Hippocampal formation (tissue), 2 donors: ENCODE data around the gene PRAMEF4.
"Not testable (repeated sequence)": the region's sequence is repeated elsewhere in the genome, so short reads cannot be mapped to it uniquely, and the experiment has no call there.

ENCODE experiments used
- DNase-seq, 2 donors: peaks; one replicate each; lab custom pipeline; 2025; lab: John Stamatoyannopoulos, UW

PRAMEF4 gene

GRCh38 chr1:12886101-12886500, at the start of gene PRAMEF4:
Gene PRAMEF4, minus strand, starts transcription at chr1:12886201. Its CDS starts 2,807 bp downstream, at chr1:12883394.
- not testable (repeated sequence) for DNase-seq

- not testable (repeated sequence) for DNase-seq
These were observed 38.4 kb upstream of the PRAMEF4 start for GRCh38 chr1:12924368-12924767.

- not testable (repeated sequence) for DNase-seq
These were observed 35.7 kb upstream of the PRAMEF4 start for GRCh38 chr1:12921749-12922148.

- not testable (repeated sequence) for DNase-seq
These were observed 30.3 kb upstream of the PRAMEF4 start, which contains the start of gene PRAMEF7 for GRCh38 chr1:12916310-12916709. Gene PRAMEF7, plus strand, starts transcription at chr1:12916610. Its CDS starts 1,083 bp downstream, at chr1:12917693.

GRCh38 chr1:12903793-12904572, 18.0 kb upstream of the PRAMEF4 start:
- not testable (repeated sequence) for DNase-seq

- not testable (repeated sequence) for DNase-seq
These were observed 13.2 kb upstream of the PRAMEF4 start for GRCh38 chr1:12899186-12899585.

GRCh38 chr1:12898170-12898569, 12.2 kb upstream of the PRAMEF4 start, which contains the start of gene PRAMEF10:
Gene PRAMEF10, minus strand, starts transcription at chr1:12898270. Its CDS starts 2,423 bp downstream, at chr1:12895847.
- DNase-seq = not testable (repeated sequence)

GRCh38 chr1:12878453-12878852, 7.5 kb downstream of the PRAMEF4 start:
- DNase-seq = not testable (repeated sequence)

GRCh38 chr1:12863131-12863880, 22.7 kb downstream of the PRAMEF4 start:
- DNase-seq = not testable (repeated sequence)

GRCh38 chr1:12856786-12857185, 29.2 kb downstream of the PRAMEF4 start, which contains the start of gene PRAMEF2:
Gene PRAMEF2, plus strand, starts transcription at chr1:12857086. Its CDS starts 1,924 bp downstream, at chr1:12859010.
- not testable (repeated sequence) for DNase-seq

GRCh38 chr1:12851779-12852178, 34.2 kb downstream of the PRAMEF4 start:
- no peak for DNase-seq

- not testable (repeated sequence) for DNase-seq
These were observed 37.4 kb downstream of the PRAMEF4 start, which contains the start of gene HNRNPCL1 for GRCh38 chr1:12848620-12849019. Gene HNRNPCL1, minus strand, starts transcription at chr1:12848720. Its CDS starts 431 bp downstream, at chr1:12848289.

GRCh38 chr1:12833251-12833650, 52.8 kb downstream of the PRAMEF4 start:
- not testable (repeated sequence) for DNase-seq

GRCh38 chr1:12831310-12831709, 54.7 kb downstream of the PRAMEF4 start, which contains the start of gene PRAMEF11:
Gene PRAMEF11, minus strand, starts transcription at chr1:12831410. Its CDS starts 2,621 bp downstream, at chr1:12828789.
- not testable (repeated sequence) for DNase-seq
